ENCODE data around the gene BNIP3. TPM values are rescaled to one million over a fixed set of nuclear protein-coding genes. Genes with fewer than 3 reads are reported as not detected.

The BNIP3 gene
- total RNA-seq, 1 experiment from 2014 or later, result 18.4 TPM

Other genes with a start within 250 kb of the BNIP3 start
- 34.4 and 39.8 TPM in 2 replicates for gene PPP2R2D, start 80.9 kb downstream of the BNIP3 start, total RNA-seq (2022)
- gene JAKMIP3, start 84.0 kb upstream of the BNIP3 start, total RNA-seq (2022), result 0.50 and 0.53 TPM in 2 replicates
- gene DPYSL4, start 205.0 kb upstream of the BNIP3 start, total RNA-seq (2022), result 0.12 TPM in 1 of 2 replicates, not detected in the other